Stimulated activated CD4-positive, alpha-beta T cell treated with anti-CD3 and anti-CD28 coated beads, Interleukin-1b, Interleukin-23, amount 100 ng/mL, for 1 hour (primary cell): Measurements from ENCODE around the gene KCTD20.
"Not testable (repeated sequence)": the region's sequence is repeated elsewhere in the genome, so short reads cannot be mapped to it uniquely, and the experiment has no call there.

Experiments used
- DNase-seq, 2 donors: peaks; one replicate each; pipeline ENCODE4 v3.0.0-alpha.2; 2020; ENCODE audit warnings: low read depth in 2 of 2

Gene KCTD20

DNA sequence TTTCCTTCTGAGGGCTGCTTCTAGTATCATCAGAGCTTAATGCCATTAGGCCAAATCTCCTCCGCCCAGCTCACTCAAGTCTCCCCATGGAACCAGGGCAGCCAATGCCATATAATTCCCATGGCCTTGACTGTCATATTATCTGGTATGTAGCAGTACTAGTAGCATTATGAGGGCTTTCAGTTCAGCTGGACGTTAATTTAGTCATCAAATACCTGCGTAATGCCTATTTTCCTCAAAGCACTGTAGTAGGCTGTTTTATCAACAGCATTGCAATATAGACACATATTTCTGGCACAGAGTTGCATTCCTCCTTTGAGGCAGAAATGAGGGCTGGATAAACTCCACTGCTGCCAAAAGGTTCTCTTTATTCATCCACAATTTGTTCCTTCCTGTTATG lies 1.7 kb downstream of the KCTD20 start:
- no peak for DNase-seq

DNA sequence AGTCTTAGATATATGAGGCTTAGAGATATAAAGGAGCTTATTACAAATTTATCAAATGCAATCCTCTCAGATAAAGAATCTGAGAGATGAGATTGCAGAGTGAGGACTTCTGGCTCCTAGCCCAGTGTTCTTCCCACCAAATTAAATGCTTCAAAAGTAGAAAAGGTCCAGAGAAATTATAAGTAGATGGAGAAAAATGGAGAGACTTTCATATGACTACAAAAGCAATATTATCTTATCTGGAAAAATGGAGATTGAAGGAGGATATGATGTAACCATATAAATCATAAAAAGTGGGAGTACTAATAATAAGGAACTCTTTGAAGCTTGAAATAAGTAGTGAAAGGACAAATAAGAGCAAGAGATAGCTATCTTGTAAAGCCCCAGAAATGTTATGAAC lies 2.8 kb downstream of the KCTD20 start:
- DNase-seq = no peak

DNA sequence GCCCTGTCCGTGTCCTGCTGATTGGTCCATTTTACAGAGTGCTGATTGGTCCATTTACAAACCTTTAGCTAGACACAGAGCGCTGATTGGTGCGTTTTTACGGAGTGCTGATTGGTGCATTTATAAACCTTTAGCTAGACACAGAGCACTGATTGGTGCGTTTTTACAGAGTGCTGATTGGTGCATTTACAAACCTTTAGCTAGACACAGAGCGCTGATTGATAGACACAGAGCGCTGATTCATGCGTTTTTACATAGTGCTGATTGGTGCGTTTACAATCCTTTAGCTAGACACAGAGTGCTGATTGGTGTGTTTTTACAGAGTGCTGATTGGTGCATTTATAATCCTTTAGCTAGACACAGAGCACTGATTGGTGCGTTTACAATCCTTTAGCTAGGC lies 6.4 kb downstream of the KCTD20 start:
- DNase-seq = not testable (repeated sequence)

DNA sequence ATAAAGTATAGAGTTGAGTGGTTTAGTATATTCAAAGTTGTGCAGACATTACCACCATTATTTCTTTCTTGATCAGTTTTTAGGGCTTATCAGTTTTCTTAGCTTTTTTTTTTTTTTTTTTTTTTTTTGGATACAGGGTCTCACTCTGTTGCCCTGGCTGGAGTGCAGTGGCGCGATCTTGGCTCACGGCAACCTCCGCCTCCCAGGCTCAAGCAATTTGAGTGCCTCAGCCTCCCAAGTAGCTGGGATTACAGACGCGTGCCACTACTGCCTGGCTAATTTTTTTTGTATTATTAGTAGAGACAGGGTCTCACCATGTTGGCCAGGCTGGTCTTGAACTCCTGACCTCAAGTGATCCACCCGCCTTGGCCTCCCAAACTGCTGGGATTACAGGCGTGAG lies 10.1 kb downstream of the KCTD20 start:
- not testable (repeated sequence) for DNase-seq

DNA sequence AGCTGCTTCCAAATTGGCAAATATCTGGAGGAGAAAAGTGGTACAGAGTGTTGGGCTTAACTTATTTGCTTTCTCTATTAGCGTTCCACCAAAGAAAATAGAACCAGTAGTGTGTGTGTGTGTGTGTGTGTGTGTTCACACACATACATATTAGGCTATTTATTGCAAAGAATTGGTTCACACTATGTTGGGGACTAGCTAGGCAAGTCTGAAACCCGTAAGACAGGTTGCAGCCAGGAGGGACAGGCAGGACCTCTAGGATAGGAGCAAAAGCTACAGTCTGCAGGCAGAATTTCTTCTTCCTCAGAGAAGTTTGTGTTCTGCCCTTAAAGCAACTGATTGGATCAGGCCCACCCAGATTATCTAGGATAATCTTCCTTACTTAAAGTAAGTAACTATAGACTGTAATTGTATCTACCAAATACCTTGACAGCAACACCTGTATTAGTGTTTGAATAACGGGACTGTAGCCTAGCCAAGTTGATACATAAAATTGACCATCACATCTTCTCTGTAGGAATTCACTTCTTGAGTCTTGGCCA lies 12.8 kb downstream of the KCTD20 start:
- DNase-seq = no peak

- DNase-seq = no peak
Observed at GRCh38 chr6:36459501-36459900, 16.7 kb downstream of the KCTD20 start.

GRCh38 chr6:36460916-36461315 lies 18.1 kb downstream of the KCTD20 start:
- no peak for DNase-seq

- no peak for DNase-seq
Observed at GRCh38 chr6:36461646-36462045, 18.8 kb downstream of the KCTD20 start.

- DNase-seq = no peak
Observed at GRCh38 chr6:36463676-36464075, 20.9 kb downstream of the KCTD20 start.

GRCh38 chr6:36464233-36464632 lies 21.4 kb downstream of the KCTD20 start:
- DNase-seq = no peak

DNA sequence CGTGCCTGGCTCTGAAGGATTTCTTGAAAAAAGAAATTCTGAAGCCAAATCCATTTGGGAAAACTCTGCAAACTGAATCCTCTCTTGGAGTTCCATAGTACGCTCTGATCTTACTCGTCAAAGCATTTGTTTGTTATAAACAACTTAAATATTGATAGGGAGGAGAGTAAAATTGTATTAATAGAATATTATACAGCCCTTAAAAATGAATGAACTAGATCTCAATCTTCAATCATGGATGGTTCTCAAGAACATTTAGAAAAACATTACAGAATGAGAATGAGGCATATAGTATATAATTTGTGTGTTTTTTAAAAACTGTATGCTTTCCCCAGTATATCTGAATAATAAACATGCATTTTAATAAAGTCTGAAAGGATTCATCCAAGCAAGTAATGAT lies 24.8 kb downstream of the KCTD20 start:
- DNase-seq = no peak

DNA sequence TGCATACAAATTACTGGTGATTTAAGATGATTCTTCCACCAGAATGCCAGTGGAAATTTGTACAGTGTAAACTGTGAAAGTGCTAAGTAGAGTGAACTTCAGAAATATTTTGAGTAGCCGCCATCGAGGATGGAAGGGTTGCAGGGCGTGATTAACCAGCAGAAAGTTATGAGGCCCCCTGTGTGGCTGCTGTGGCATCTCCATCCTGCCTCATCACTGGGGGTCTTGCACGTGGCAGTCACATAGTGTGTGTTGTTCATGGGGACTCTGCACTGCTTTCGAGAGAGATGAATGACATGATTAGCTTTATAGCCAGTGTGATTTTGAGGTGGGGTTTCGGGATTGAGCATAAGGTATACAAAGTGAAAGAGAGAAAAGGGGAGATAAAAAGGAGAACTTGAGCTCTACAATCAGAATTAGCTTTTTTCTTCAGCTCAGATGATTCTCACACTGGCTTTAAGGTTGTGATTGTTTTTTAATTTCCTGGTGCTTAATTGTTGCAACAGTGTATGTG lies 26.4 kb downstream of the KCTD20 start:
- no peak for DNase-seq

- DNase-seq = no peak
Observed at GRCh38 chr6:36469946-36470345, 27.1 kb downstream of the KCTD20 start.

DNA sequence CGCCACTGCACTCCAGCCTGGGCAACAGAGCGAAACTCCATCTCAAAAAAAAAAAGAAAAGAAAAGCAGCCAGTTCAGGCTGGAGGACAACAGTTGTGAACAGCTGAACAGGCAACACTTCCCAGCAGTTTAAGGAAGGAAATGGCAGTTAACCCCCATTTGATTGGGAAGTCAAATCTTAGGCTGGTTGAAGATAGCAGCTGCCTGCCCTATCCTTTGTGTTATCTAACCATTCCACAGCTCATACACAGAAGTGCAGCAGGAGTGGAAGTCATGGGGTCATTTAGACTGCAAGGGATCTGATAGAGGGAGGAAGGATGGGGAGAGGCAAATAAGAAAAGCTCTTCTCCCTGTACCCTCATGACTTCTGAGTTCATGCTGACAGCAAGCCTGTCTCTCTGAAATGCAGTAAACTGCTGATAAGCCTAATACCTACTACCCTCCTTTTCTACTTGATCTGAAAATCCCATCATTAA lies 35.3 kb downstream of the KCTD20 start:
- DNase-seq = no peak

DNA sequence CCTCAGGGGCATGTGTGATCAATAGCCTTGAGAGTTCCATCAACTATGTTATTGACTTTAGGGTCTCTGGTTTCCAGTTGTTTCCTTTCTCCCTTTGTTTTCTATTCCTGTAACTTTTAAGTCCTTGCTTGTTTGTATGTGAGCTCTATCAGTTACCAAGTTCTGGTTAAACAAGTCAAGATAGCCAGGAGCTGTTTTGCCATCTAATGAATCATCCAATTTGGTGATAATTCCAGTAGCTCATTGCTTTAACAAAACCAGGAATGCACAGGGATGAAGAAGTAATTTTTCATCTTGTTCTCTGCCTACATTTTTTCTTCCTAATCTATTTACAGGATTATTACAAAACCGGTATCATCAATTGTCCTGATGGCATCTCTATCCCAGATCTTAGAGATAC lies 36.5 kb downstream of the KCTD20 start:
- DNase-seq = no peak

- not testable (repeated sequence) for DNase-seq
Observed at GRCh38 chr6:36483326-36483725, 40.5 kb downstream of the KCTD20 start.

DNA sequence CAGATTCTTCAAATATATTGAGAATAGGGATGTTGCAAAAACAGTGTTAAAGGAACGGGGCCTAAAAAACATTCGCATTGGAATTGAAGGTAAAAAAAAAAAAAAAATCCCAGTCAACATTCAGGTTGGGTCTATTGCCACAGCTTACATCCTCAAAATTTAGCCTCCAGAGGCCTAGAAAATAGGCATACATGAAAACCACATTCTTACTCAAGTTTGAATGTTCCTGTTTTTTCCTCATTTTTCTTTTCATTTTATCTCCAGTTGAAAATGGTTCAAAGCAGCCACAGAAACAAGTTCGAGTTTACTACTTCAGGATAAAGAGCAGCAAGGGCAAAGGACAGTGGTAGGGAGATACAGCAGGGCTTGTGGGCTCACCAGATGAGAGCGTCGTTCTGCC lies 41.9 kb downstream of the KCTD20 start:
- no peak for DNase-seq

GRCh38 chr6:36487698-36488097 lies 44.9 kb downstream of the KCTD20 start:
- DNase-seq = no peak

DNA sequence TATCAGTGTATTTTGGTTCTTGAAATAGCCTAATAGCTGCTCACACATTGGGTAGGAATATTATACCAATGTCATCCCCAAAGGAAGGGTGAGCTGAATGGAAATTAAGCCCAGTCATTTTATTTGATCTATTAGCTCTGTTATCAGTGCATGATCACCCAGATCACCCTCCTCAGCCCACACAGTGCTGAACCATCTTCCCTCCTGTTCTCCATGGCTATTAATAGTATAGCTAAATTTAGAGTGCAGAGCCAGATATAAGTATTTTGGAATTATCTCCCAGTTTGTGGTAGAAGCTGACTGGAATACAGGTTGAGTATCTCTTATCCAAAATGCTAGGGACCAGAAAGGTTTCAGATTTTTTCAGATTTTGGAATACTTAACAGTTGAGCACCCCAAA lies 45.4 kb downstream of the KCTD20 start:
- DNase-seq = no peak

DNA sequence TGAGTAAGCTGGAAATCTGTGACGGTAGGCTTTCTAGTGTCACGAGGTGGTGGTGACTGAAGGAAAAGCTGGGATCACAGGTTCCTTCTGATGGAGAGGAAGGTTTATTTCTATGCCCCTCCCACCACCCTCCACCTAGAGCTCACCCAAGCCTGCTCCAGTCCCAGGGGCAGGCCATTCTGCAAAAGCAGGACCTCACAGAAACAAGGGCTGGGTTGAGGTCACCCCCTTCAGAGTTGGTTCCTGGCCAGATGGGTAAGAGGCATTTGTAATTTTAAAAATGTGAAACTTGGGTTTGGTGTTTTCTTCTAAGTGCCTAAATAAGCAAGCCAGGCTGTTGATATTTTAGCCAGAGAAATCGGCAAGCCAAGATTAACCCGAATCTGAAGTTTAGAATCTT lies 46.6 kb downstream of the KCTD20 start:
- no peak for DNase-seq

- no peak for DNase-seq
Observed at GRCh38 chr6:36491378-36491965, 48.7 kb downstream of the KCTD20 start.

GRCh38 chr6:36492092-36492491 lies 49.3 kb downstream of the KCTD20 start:
- no peak for DNase-seq

GRCh38 chr6:36492621-36493020 lies 49.8 kb downstream of the KCTD20 start:
- DNase-seq = no peak

- no peak for DNase-seq
Observed at GRCh38 chr6:36493319-36493718, 50.5 kb downstream of the KCTD20 start.
